Measurements from ENCODE around the gene MYB. TPM values are rescaled to one million over a fixed set of nuclear protein-coding genes. Genes with fewer than 3 reads are reported as not detected.

Gene MYB
- total and polyA plus RNA-seq, 2 donors (not counting 1 experiment from before 2014, with no cell fraction given) = under 0.01 to 0.16 TPM

DNA sequence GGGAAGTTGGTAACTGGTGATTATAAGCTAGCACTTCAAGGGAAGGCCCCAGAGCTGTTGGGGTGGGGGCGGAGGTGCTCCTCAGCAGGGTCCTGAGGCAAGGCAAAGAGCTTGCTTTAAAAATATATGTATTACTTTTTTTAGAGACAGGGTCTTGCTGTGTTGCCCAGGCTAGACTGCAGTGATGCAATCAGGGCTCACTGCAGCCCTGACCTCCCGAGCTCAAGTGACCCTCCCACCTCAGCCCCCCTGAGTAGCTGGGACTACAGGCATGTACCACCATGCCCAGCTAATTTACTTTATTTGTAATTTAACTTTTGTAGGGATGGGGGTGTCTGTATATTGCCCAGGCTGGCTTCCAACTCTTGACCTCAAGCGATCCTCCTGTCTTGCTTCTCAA lies 87.2 kb downstream of the MYB start:
- Histone ChIP-seq H3K9ac (ENCODE audit: insufficient read depth, low read length) (no peak overlapping the region), H3K36me3 (ENCODE audit: control insufficient read depth, insufficient read depth, low read length) (no peaks in the 10 kb centered on the region), H3K9me3 (ENCODE audit: control insufficient read depth, insufficient read depth, low read depth, low read length) (no peaks in the 10 kb centered on the region), H3K4me3 (replicated peaks in 1 of 4; ENCODE audit: control extremely low read depth in 1 of 4, insufficient read depth in 1 of 4, low read depth in 3 of 4, low read length in 4 of 4) (no peak overlapping the region), H3K27ac (ENCODE audit: insufficient read depth, low read length) (no peak overlapping the region), H3K4me2 (ENCODE audit: extremely low read depth, insufficient read depth, low read length) (no peak overlapping the region), H4K20me1 (ENCODE audit: control insufficient read depth, extremely low read depth, insufficient read depth, low read length) (no peaks in the 10 kb centered on the region), H3K4me1 (ENCODE audit: control insufficient read depth, extremely low read depth, insufficient read depth, low read length) (no peaks in the 10 kb centered on the region), H3K79me2 (ENCODE audit: control insufficient read depth, insufficient read depth, low read length) (no peaks in the 10 kb centered on the region), H2AFZ (ENCODE audit: low read length) (no peak overlapping the region), H3K27me3 (ENCODE audit: control insufficient read depth, insufficient read depth, low read length) (no peaks in the 10 kb centered on the region)
- DNase-seq (ENCODE audit: low read depth in 2 of 2) = no peak
- no peak for TF ChIP-seq EZH2 (IDR thresholded peaks at IDR 0.05; ENCODE audit: low read length, missing control alignments)
- TF ChIP-seq CTCF (conservative IDR thresholded peaks at IDR 0.05 in 1 of 2, IDR thresholded peaks at IDR 0.05 in 1 of 2; ENCODE audit: low read depth in 1 of 2, low read length in 2 of 2) = no peak

- Histone ChIP-seq H3K27ac (ENCODE audit: insufficient read depth, low read length) (no peak overlapping the region), H3K9ac (ENCODE audit: insufficient read depth, low read length) (no peak overlapping the region), H2AFZ (ENCODE audit: low read length) (no peak overlapping the region), H3K36me3 (ENCODE audit: control insufficient read depth, insufficient read depth, low read length) (no peaks in the 10 kb centered on the region), H3K4me3 (replicated peaks in 1 of 4; ENCODE audit: control extremely low read depth in 1 of 4, insufficient read depth in 1 of 4, low read depth in 3 of 4, low read length in 4 of 4) (no peak overlapping the region), H3K4me1 (ENCODE audit: control insufficient read depth, extremely low read depth, insufficient read depth, low read length) (no peaks in the 10 kb centered on the region), H3K79me2 (ENCODE audit: control insufficient read depth, insufficient read depth, low read length) (no peaks in the 10 kb centered on the region), H3K27me3 (ENCODE audit: control insufficient read depth, insufficient read depth, low read length) (no peaks in the 10 kb centered on the region), H4K20me1 (ENCODE audit: control insufficient read depth, extremely low read depth, insufficient read depth, low read length) (no peaks in the 10 kb centered on the region), H3K9me3 (ENCODE audit: control insufficient read depth, insufficient read depth, low read depth, low read length) (no peaks in the 10 kb centered on the region), H3K4me2 (ENCODE audit: extremely low read depth, insufficient read depth, low read length) (no peak overlapping the region)
- TF ChIP-seq EZH2 (IDR thresholded peaks at IDR 0.05; ENCODE audit: low read length, missing control alignments) = no peak
- DNase-seq (ENCODE audit: low read depth in 2 of 2) = no peak
Measured at GRCh38 chr6:135268740-135269139, 87.6 kb downstream of the MYB start.

Other genes with a start within 250 kb of the MYB start
- 0.26 and 0.50 TPM in 2 replicates for gene ALDH8A1, start 231.2 kb upstream of the MYB start, total RNA-seq
- gene ALDH8A1, start 231.2 kb upstream of the MYB start, polyA plus RNA-seq = 0.08 and 0.11 TPM in 2 replicates
- 88.6 and 118 TPM in 2 replicates for gene HBS1L, start 126.5 kb upstream of the MYB start, total RNA-seq
- gene HBS1L, start 126.5 kb upstream of the MYB start, polyA plus RNA-seq = 100 and 106 TPM in 2 replicates

Data from fibroblast of lung (primary cell).